ENCODE results near the gene CFAP221. TPM values are rescaled to one million over a fixed set of nuclear protein-coding genes. Genes with fewer than 3 reads are reported as not detected.

Gene CFAP221
- total RNA-seq, 1 experiment from 2014 or later: 0.20 TPM

- H2BK5ac ChIP-seq (ENCODE audit: insufficient read length, low read length): no peak overlapping the region
- no peak overlapping the region for H3K18ac ChIP-seq (ENCODE audit: insufficient read length, low read depth, low read length)
- H3K27me3 ChIP-seq (ENCODE audit: insufficient read depth, low read length): no peaks in the 10 kb centered on the region
- H3K9me3 ChIP-seq (ENCODE audit: control insufficient read depth, low read depth, low read length): no peaks in the 10 kb centered on the region
- Mint-ChIP-seq H3K36me3 (ENCODE audit: insufficient read depth in 1 of 3, low read depth in 3 of 3) (no peaks in the 10 kb centered on the region; a peak in 1 of 7 replicates), H3K4me1 (no peaks in the 10 kb centered on the region), H3K27me3 (ENCODE audit: low read depth) (peaks cover 39% of the 10 kb centered on the region), H3K4me3 (no peak overlapping the region), H3K9me3 (peaks cover 0 to under 1% of the 10 kb centered on the region in 2 experiments; a peak in 1 of 5 replicates), H3K27ac (no peak overlapping the region)
- no peak overlapping the region for H4K91ac ChIP-seq (ENCODE audit: insufficient read length, low read depth, low read length)
- no peak overlapping the region for H3T11ph ChIP-seq (ENCODE audit: low read length)
- H4K20me1 ChIP-seq (ENCODE audit: control insufficient read depth, insufficient read depth, insufficient read length): no peaks in the 10 kb centered on the region
- no peak overlapping the region for H2BK20ac ChIP-seq (ENCODE audit: low read depth, low read length, poor library complexity, severe bottlenecking)
- no peak overlapping the region for H3K9ac ChIP-seq (ENCODE audit: extremely low read depth, insufficient read length, low read length)
- no peak overlapping the region for H4K8ac ChIP-seq (replicated peaks; ENCODE audit: insufficient read length, low read depth, low read length)
- no peak overlapping the region for H2AK5ac ChIP-seq (ENCODE audit: insufficient read length, low read length)
- H2BK120ac ChIP-seq (ENCODE audit: low read depth, low read length, poor library complexity, severe bottlenecking): no peak overlapping the region
- H3K23ac ChIP-seq (ENCODE audit: insufficient read length, low read depth, low read length): no peak overlapping the region
- TF ChIP-seq CTCF (conservative IDR thresholded peaks at IDR 0.05): no peak
- H3K4me1 ChIP-seq (ENCODE audit: insufficient read depth, low read length): no peaks in the 10 kb centered on the region
- H2BK15ac ChIP-seq (ENCODE audit: low read depth, low read length): no peak overlapping the region
- no peak overlapping the region for H4K5ac ChIP-seq (ENCODE audit: insufficient read length, low read depth, low read length)
- H3K79me1 ChIP-seq (ENCODE audit: insufficient read depth, low read depth, low read length, poor library complexity, severe bottlenecking): no peaks in the 10 kb centered on the region
- no peak overlapping the region for H3K27ac ChIP-seq (ENCODE audit: insufficient read length, low read depth, low read length)
- no peak overlapping the region for H3K4me2 ChIP-seq (ENCODE audit: insufficient read depth, insufficient read length, low read length)
- no peaks in the 10 kb centered on the region for H3K79me2 ChIP-seq (ENCODE audit: insufficient read depth, low read length)
- no peaks in the 10 kb centered on the region for H3K23me2 ChIP-seq (ENCODE audit: insufficient read length, low read depth, low read length, poor library complexity, severe bottlenecking)
- H3K4ac ChIP-seq (ENCODE audit: low read depth, low read length): no peak overlapping the region
- WGBS (ENCODE audit: extremely low coverage, insufficient read length, low lambda C conversion rate): no CpG with 5 or more reads among the region's 1 CpG
- no peak overlapping the region for H3K56ac ChIP-seq (ENCODE audit: insufficient read length, low read depth, low read length)
- no peak overlapping the region for H3K14ac ChIP-seq (ENCODE audit: insufficient read depth, low read length)
- no peak for DNase-seq
- no peak overlapping the region for H2BK12ac ChIP-seq (ENCODE audit: insufficient read length, low read depth, low read length)
- H2AFZ ChIP-seq (ENCODE audit: low read length): no peak overlapping the region
Observed at GRCh38 chr2:119575439-119575838, 31.2 kb downstream of the CFAP221 start.

Data from H9 (cell line).